ENCODE measurements around the gene RNLS.

RNLS gene

DNA sequence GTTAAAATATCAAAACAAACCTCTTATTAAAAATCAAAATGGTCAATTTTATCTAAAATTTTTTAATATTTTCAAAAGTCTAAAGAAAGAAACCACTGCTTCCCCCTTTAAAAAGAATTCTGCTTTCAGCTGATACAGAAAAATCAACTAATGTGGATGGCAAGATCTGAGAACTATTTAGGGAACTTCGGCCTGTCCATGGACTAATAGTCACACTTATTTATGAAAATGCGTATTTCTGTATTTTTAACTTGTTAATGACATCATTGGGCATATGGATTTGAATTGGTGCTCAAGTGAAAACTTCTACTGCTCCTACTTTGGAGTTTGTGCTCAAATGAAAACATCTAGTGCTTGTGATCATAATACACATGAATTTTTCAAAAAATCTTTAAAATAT is 31.9 kb downstream of the RNLS start:
- no peak for DNase-seq (ENCODE audit: low spot score)

DNA sequence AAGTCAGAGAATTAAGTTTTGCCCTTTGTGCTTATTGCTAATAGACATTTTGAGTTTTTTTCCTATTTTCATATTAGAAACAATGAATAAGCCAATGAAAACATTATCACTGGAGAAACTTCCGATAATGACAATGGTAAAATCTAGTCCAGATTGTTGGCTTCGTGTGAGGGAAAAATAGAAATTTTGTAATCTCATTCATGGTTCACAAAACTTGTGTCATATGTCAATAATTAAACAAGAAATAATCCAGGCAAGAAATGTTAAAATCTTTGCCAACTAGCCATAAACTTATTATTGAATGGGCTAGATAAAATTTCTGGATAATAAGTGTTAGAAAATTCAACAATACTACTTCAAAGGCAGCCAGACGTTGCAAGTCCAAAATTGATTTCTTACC is 36.6 kb downstream of the RNLS start:
- no peak for DNase-seq (ENCODE audit: low spot score)

DNA sequence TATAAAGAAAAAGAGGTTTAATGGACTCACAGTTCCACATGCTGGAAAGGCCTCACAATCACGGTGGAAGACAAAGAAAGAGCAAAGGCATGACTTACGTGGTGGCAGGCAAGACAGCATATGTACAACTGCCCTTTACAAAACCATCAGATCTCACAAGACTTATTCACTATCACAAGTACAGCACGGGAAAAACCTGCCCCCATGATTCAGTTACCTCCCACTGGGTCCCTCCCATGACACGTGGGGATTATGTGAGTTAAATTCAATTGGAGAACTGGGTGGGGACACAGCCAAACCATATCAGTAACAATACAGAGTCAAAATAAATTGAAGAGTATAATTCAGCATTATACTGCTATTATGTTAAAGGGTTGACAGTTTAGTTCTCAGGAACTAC is 37.8 kb downstream of the RNLS start:
- DNase-seq (ENCODE audit: low spot score) = no peak

DNA sequence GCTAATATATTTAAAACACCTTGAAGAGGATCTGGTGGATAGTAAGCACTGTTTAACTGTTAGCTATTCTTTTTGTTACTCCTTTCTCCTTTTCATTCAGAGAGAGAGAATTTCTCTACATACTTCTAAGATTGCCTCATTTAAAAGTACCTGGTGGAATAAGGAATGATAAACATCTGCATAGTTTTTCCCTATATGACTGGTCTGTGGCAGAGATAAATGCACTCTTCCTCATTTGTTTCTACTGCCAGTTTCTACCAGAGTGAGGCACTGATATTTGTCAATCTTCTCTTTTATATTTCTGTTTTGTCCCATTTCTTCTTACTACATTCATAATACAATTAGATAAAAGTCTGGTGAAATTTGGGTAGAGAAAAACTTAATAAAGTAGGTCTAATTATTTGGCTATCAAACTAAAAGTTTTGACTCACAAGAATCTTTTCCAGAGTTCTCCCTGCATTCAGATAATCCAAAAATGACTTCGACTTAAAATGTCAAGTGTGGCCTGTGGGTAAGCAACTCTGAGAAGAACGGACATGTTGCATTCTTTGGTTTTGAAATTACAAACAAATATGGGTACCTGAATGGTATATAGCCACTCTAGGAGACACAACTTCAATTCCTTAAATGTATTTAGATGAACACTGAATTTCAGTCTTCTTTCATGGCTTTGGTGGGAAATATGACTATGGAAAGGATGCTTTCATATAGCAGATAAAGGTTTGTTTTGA is 38.8 kb downstream of the RNLS start:
- DNase-seq (ENCODE audit: low spot score) = no peak

DNA sequence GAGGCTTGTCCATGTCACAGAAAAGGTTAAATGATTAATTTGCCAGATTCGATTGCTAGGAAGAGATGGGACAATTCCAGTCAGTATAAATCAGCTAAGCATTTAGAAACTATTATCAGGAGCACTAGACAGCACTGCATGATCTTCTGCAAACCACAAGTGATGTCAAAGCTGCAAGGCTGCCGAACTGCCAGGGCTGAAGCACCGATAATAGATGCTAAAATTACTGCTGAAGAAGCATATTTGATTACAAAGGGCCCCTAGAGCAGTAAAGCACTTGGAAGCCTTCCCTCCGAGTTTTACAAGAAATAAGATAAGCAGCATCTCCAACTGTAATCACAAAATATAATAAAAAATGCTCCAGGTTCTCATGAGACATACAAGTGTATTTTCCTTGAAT is 40.6 kb downstream of the RNLS start:
- no peak for DNase-seq (ENCODE audit: low spot score)

DNA sequence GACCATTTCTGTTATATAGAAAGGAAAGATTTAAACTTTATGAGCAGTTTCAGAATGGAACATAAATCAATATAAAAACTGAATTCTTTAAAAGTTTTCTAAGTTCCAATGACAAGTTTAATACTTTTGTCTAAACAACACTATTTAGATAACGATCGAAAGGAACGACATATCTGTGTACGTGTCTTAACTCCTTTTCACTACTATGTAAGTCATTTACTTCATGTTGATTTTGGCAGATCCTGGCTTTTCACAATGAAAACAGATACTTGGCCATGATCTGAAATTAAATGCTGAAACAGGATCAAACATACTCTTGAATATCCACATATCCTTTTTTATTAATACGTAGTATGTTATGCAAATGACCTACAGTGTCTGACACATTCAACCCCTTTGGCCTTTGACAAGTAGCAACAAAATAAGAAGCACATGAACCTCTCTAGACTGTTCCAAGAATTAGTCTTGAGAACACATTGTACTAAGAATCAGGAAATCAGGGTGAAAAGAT is 41.9 kb downstream of the RNLS start:
- DNase-seq (ENCODE audit: low spot score) = no peak

DNA sequence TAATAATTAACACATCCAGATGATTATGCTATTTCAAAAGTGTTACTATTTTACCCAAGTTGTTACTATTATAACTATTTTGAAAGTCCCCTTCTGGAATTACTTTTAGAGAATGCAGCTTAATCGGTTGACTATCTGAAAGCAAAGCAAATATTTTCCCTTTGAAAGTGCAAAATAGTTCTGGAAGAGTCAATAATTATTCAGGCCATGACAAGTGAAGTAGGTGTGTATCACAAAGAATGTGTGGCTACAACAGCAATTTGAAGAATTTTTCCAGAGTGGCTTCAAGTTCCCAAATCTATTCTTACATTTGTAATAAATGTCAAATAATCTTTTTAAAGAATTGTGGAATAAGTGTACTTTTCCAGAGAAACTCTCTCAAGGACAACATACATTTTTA is 42.8 kb downstream of the RNLS start:
- DNase-seq (ENCODE audit: low spot score) = no peak

DNA sequence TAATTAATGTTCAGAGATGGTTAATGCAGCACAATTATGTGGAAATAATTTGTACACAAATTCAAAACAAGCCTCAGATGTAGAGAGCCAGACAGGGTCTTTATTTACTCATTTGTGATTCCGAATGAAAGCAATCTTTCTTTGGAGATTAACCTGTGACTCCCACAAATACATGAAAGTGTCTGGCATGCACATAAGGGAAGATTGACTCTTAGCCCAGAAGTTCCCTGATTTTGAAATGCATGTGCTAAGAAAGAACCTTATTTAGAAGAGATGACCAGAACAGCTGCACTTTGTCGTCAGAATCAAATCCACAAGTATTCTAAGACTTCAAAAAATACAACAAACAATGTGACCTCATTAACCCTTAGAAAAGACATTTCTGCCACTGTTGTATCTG is 45.1 kb downstream of the RNLS start:
- DNase-seq (ENCODE audit: low spot score) = no peak

DNA sequence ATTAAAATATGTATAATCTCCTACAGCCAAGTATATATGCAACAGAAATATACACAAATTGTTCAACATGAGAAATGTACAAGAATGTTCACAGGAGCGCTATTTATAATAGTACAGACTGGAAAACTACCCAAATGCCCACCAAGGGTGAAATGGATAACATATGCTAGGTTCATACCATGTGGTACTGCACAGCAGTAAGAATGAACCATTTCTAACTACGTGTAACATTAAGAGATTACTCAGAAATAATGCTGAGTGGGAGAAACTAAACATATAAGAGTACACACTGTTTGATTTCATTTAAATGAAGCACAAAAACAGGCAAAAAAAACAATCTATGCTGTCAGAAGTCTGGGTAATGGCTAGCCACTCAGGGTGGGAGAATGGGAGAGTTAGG is 45.8 kb downstream of the RNLS start:
- DNase-seq (ENCODE audit: low spot score) = no peak

DNA sequence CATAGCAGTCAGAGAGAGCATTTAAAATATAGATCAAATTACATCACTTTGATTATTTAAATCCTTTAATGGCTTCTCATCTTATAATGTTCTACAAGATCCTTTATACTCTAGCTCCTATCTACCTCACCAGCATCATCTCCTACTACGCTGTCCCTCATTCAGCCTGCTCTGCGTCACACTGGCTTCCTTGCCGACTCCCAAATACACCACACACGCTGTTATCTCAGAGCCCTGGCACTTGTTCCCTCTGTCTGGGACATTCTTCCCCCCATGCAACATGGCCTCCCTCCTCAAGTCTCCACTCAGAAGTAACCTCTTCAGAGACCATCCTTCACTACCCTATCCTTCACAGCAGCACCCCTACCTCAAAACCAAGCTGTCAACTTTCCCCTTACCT is 46.7 kb downstream of the RNLS start:
- DNase-seq (ENCODE audit: low spot score) = no peak

DNA sequence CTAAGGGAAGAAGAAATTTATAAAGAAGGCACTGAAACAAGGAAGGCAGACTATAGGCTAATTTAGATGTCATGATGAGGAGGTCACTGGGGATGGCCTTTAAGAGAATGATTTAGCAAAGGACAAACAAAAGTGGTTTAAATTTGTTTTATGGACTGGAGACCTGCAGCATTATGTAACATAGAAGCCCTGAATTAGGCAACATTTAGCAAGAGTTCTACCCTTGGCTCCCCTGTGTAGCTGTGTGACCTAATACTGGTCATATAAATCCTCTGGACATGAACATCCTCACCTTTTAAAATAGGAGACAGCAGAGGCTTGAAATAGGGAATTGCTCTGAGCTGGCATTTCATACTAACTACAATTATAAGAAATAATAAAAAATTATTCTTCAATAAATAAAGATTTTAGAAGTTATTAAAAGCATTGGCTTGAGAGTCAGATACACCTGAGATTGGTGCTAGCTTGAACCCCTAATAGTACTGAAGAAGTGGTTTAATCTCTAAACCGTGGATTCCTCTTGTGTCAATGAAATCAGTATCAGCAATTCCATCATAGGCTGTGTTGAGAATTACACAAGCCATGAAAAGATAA is 48.9 kb downstream of the RNLS start:
- DNase-seq (ENCODE audit: low spot score) = no peak

DNA sequence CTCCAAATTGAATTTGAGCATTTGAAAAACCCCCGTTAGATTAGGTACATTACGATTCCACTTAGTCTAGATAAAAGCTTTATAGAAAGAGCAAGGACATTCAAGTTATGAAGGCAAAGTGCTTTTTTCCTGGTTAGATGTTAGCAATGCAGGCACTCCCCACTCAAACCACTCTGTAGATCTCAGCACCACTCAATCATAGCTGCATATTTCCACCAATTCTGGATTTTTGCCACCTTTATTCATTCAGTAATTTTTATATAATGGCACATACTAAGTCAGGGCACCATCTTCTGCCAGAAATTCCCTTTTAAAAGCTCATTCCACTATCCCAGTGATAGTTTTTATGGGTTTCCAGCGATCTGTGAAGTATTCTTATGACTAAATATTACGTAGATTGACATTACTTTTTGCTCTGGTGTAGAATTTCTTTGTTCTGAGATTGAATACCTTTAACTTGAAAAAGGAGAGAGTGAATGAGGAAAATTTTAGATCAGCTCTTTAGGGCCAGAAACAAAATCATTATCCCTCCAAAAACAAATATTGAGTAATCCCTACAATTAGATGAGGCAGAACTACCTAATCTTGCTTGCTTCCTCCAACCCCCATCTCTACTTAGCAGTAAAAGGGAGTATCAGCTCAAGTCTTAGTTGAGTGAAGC is 51.6 kb downstream of the RNLS start:
- DNase-seq (ENCODE audit: low spot score) = no peak

DNA sequence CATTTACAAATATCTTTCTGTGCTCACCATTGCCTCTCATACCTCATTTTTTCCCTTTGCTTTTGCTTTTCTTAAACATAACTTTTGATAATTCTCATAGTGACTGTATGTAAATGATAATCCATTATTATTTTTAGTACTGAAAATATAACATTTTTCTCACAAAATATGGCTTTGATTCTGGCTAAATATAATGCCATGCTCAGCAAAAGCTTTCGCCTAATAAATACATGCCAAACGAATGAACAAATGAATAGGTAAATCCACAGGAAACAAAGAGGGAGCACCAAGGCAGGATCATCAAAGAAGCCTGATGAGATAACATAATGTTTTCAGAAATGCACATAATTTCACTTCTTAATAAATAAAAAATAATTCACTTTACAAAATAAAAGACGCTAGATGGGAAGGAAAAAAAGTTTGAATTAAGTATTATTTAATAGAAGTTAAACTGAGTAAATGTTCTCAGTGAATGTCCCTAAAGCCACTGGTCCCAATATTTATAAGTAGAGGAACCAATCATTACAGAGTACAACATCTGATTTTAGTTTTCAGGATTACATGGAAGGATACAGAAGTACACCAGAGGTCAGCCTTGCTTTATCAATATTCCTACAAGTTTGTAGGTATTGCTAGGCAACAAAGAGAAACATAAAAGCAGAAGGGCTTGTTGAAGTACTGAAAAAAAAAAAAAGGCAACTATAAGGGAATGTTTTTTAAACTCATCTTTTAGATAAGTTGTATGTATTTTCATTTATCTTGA is 52.3 kb downstream of the RNLS start:
- DNase-seq (ENCODE audit: low spot score) = no peak

DNA sequence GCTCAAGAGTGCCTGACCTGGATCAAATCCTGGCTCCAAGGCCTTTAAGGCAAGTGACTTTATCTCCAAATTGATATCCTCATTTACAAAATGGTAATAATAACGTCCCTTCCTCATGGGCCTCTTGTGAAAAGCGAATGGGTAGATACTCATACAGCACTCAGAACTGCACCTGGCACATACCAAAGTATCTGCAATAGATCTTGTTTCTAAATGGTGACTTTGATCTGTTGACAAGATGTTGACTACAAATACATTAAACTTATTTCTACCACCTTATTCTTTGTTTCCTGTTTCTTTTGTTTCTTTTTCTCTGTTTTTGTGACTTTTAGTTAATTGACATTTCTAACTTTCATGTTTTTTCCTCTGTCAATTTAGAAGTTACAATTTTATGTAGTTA is 53.0 kb downstream of the RNLS start:
- DNase-seq (ENCODE audit: low spot score) = no peak

DNA sequence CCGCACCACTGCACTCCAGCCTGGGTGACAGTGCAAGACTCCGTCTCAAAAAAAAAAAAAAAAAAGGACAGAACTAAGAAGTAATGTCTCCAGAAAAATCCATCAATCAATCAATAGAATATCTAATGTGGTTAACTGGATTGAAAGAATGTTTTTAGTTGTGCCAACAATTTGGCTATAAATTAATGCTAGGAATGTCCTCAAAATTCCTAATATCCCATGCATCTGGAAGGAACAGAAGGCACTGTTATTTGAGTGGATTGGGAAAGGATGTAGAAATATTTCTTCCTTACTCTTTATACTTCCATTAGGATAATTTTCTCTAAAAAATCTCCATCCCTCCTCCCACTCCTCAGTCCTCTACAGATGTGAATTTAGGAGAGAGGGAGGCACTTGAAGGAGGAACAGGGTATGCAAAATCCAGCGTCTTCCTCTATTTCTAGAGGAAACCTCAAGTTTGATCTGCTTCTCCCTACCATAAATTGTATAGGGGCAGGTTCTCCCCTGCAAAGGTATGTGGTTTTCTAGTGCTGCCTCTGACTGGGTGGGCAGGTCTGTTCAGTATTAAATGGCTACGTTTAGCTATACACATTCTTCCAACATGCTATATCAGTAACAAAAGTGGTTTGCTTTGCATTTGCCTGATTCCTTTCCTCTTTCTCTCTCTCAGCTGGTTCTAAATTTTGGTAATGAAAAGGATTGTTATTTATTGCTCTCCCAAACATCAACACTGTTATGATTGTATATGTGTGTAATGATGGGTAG is 54.1 kb downstream of the RNLS start:
- no peak for DNase-seq (ENCODE audit: low spot score)

DNA sequence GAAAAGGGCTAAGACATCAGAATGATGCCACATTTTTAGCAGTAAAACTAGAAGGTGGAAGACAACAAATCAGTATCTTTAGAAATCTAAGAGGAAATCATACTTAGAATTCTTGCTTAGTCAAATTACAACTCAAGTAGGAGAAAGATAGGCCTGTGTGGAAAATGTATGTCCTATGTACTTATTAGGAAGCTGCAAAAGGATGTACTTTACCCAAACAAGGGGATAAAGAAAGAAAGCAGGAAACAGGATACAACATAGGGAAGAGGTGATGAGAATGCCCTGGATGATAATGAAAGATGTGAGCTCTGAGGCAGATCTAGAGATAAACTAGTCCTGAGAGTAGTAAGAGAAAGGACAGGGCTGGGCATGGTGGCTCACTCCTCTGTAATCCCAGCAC is 54.9 kb downstream of the RNLS start:
- DNase-seq (ENCODE audit: low spot score) = no peak

DNA sequence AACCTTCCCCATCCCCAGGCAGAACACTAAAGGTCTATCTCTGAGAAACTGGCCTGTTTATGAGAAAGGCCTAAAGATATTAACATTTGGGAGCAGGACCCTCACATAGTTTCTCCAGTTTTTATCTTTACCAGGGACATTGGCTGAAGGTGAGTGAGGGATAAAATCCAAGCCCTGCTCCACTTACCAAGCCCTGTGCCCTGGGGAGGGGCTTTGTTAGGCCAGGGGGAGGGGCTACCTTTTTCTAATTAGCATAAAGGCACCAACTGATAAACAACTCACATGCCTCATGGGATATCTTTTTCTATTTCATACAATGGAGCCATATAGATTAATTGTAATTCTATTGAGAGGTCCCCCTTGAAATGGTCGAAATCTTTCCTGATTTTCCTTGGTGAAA is 55.9 kb downstream of the RNLS start:
- no peak for DNase-seq (ENCODE audit: low spot score)

DNA sequence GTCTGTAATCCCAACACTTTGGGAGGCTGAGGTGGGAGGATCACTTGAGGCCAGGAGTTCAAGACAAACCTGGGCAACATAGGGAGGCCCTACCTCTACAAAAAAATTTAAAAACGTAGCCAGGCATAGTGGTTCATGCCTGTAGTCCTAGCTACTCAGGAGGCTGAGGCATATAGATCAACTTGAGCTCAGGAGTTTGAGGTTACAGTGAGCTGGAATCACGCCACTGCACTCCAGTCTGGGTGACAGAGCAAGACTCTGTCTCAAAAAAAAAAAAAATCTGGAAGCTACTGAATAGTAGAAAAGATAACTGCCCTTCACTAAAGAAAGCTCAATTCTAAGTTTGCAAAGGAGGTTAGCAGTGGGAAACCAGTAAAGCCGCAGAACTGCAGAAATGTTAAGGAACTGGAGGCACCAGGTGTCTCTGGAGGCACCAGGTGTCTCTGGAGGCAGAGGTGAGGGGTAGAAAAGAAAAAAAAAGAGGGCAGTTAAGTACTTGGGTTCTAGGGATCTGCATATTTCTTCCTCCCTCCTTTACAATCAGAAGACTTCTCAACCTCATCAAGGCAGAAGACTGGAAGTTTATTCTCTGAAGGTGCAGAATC is 56.5 kb downstream of the RNLS start:
- no peak for DNase-seq (ENCODE audit: low spot score)

DNA sequence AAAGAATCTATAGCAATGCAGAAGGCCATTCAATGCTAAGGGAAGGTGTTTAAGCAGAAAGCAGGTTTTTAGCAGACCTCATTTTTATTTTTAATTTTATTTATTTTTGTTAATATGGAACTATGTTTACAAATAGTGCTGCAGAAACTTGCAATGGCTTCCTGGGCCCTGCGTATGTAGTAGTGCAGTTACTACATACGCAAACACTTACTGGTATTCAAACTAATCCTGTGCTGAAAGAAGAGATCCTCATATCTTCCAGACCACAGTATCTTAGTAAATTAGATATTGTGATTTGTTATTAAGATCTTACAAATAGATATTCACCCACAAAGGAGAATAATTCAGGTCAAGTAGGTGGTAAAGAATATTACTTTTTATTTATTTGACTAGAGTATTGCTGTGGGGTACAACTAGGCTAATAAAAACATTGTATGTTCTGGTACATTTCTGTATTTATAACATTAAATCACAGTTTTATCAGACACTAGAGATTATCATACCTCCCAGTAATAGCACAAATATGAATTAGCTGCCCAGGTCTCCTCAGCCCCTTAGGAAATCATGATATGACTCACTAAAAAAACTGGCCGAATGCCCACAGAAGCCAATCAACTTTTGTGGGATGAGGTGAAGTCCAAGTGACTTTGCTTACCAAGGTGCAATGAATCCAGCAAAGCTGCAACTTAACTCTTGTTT is 57.6 kb downstream of the RNLS start:
- DNase-seq (ENCODE audit: low spot score) = no peak

DNA sequence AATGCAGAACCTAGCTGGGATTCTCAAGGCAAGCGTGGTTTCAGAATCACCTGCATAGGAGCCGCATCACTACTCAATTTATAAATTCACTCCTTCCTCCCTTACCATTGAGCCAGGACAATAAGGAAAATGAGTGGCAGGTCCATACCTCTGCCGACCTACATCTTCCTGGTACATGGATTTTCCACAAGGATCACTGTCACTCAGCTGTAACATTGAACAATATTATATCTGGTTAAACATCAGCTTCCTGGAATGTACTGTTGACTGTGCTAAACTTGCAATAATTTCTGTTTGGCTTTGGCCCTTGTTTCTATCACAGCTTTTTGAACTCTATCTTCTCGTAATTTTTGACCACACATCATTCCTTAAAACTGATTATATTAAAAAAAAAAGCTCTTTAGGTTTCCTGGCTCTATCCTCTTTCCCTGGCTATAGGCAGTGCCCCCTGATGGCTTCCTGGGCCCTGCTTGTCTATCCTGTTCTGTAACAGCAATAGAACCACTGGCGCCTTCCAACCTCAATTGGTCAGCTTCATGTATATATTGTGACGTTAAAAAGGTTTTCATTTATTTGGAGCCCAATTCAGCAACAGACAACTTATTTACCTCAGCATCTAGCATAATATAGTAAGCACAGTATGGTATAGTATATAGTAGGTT is 59.2 kb downstream of the RNLS start:
- no peak for DNase-seq (ENCODE audit: low spot score)
